IMR-90 (cell line): ENCODE data around the gene HNRNPL. TPM values are rescaled to one million over a fixed set of nuclear protein-coding genes. Genes with fewer than 3 reads are reported as not detected.

Experiments
- ATAC-seq: fragments of 200-7000 bp; cut with Tn5 transposase; 2 replicates; pipeline ENCODE4 v1.9.1; 2020; ENCODE audit warnings: low read depth, mild to moderate bottlenecking, moderate library complexity
- BruUV-seq: library from RNA; stranded (reverse); fragments of 400-500 nt; replicated peaks from 2 replicates; lab custom pipeline; 2021; lab: Mats Ljungman, UMichigan
- CTCF ChIA-PET: fragments of 300-600 bp; formaldehyde crosslinking; extraction: SDS; loops from one replicate; lab custom pipeline; 2021; ENCODE audit warnings: antibody characterized with exemption; lab: Yijun Ruan, JAX
- POLR2A ChIA-PET: fragments of 300-600 bp; sonication (Branson Sonifier 250); formaldehyde crosslinking; loops from one replicate; lab custom pipeline; 2022; ENCODE audit warnings: antibody characterized with exemption; ENCODE audit not compliant: unreplicated experiment; lab: Charles Lee
- DNase-seq: peaks from one replicate; pipeline ENCODE4 v3.0.0; 2013
- H2AFZ ChIP-seq: replicated peaks from 2 replicates; pipeline ENCODE3; 2013; ENCODE audit warnings: low read length, mild to moderate bottlenecking; ENCODE audit not compliant: poor library complexity
- H2AK5ac ChIP-seq: 2 replicates; pipeline ENCODE4 v1.6.1; 2013; ENCODE audit warnings: low read depth, low read length, inconsistent platforms
- H2AK9ac ChIP-seq: replicated peaks from 2 replicates; pipeline ENCODE3; 2013; ENCODE audit warnings: mild to moderate bottlenecking, low read depth, low read length, moderate library complexity; ENCODE audit not compliant: poor library complexity
- H2BK120ac ChIP-seq: 2 replicates; pipeline ENCODE4 v1.6.1; 2013; ENCODE audit warnings: low read depth, low read length, inconsistent platforms
- H2BK15ac ChIP-seq: 3 replicates; pipeline ENCODE4 v1.6.1; 2013; ENCODE audit warnings: low read depth, low read length, inconsistent platforms
- H2BK20ac ChIP-seq: 2 replicates; pipeline ENCODE4 v1.6.1; 2013; ENCODE audit warnings: low read depth, mild to moderate bottlenecking, inconsistent platforms, low read length, moderate library complexity
- H2BK5ac ChIP-seq: 2 replicates; pipeline ENCODE4 v1.6.1; 2013; ENCODE audit warnings: mild to moderate bottlenecking, low read depth, low read length, inconsistent platforms; ENCODE audit not compliant: poor library complexity, severe bottlenecking
- H3K14ac ChIP-seq: replicated peaks from 2 replicates; pipeline ENCODE4 v1.6.1; 2013; ENCODE audit warnings: low read depth, low read length, inconsistent platforms
- H3K18ac ChIP-seq: 2 replicates; pipeline ENCODE4 v1.6.1; 2013; ENCODE audit warnings: low read depth, low read length, control low read depth
- H3K23ac ChIP-seq: 2 replicates; pipeline ENCODE4 v1.6.1; 2013; ENCODE audit warnings: low read depth, low read length, inconsistent platforms
- H3K27ac ChIP-seq: 2 replicates; pipeline ENCODE4 v1.5.1; 2013; ENCODE audit warnings: mild to moderate bottlenecking, control low read depth, low read length; ENCODE audit not compliant: insufficient read depth
- H3K27me3 ChIP-seq: 2 replicates; pipeline ENCODE4 v1.6.1; 2013; ENCODE audit warnings: low read length; ENCODE audit not compliant: control insufficient read depth, insufficient read depth
- H3K36me3 ChIP-seq: 2 replicates; pipeline ENCODE4 v1.6.1; 2013; ENCODE audit warnings: low read length, mixed read lengths; ENCODE audit not compliant: control insufficient read depth, insufficient read depth
- H3K4ac ChIP-seq: 2 replicates; pipeline ENCODE4 v1.6.1; 2013; ENCODE audit warnings: low read depth, low read length, inconsistent platforms
- H3K4me1 ChIP-seq: 2 replicates; pipeline ENCODE4 v1.6.1; 2013; ENCODE audit warnings: low read length, mixed read lengths; ENCODE audit not compliant: control insufficient read depth, insufficient read depth
- H3K4me2 ChIP-seq: 2 replicates; pipeline ENCODE4 v1.6.1; 2013; ENCODE audit warnings: low read depth, mild to moderate bottlenecking, control low read depth, low read length, moderate library complexity
- H3K4me3 ChIP-seq: 2 replicates; pipeline ENCODE4 v1.5.1; 2013; ENCODE audit warnings: low read depth, mild to moderate bottlenecking, control low read depth, low read length, moderate library complexity; ENCODE audit not compliant: insufficient read depth
- H3K56ac ChIP-seq: 2 replicates; pipeline ENCODE4 v1.6.1; 2013; ENCODE audit warnings: low read length, inconsistent platforms; ENCODE audit not compliant: insufficient read depth; ENCODE audit errors: extremely low read depth
- H3K79me1 ChIP-seq, 2 experiments: 2 replicates each; pipeline ENCODE4 v1.6.1; 2013; ENCODE audit warnings: low read length in 2 of 2, inconsistent platforms in 1 of 2, low read depth in 1 of 2
- H3K9ac ChIP-seq: 2 replicates; pipeline ENCODE4 v1.6.1; 2013; ENCODE audit warnings: low read depth, low read length, control low read depth
- H3K9me1 ChIP-seq: 2 replicates; pipeline ENCODE4 v1.6.1; 2013; ENCODE audit warnings: low read length, inconsistent platforms; ENCODE audit not compliant: insufficient read depth
- H3K9me3 ChIP-seq: 2 replicates; pipeline ENCODE4 v1.6.1; 2013; ENCODE audit warnings: low read length; ENCODE audit not compliant: control insufficient read depth, insufficient read depth
- H4K20me1 ChIP-seq: 2 replicates; pipeline ENCODE4 v1.6.1; 2013; ENCODE audit warnings: low read length, inconsistent platforms; ENCODE audit not compliant: insufficient read depth
- H4K5ac ChIP-seq: 2 replicates; pipeline ENCODE4 v1.6.1; 2013; ENCODE audit warnings: mild to moderate bottlenecking, low read depth, low read length, control low read depth
- H4K8ac ChIP-seq, 2 experiments: 2 replicates each; pipeline ENCODE4 v1.6.1; 2013; ENCODE audit warnings: low read depth in 2 of 2, low read length in 2 of 2, control low read depth in 1 of 2, inconsistent platforms in 1 of 2
- H4K91ac ChIP-seq: 2 replicates; pipeline ENCODE4 v1.6.1; 2013; ENCODE audit warnings: low read depth, low read length, inconsistent platforms; ENCODE audit not compliant: insufficient read depth
- BHLHE40 ChIP-seq: fragments of 150-350 bp; IDR thresholded peaks from 2 replicates; pipeline ENCODE4 v1.6.1; 2016; ENCODE audit warnings: mild to moderate bottlenecking, low read depth, low read length
- CEBPB ChIP-seq: IDR thresholded peaks from 2 replicates; pipeline ENCODE4 v1.6.1; 2012; ENCODE audit warnings: low read depth, low read length, improper control_type of control experiment
- CHD1 ChIP-seq: IDR thresholded peaks from 2 replicates; pipeline ENCODE4 v1.6.1; 2012; ENCODE audit warnings: low read depth, low read length, improper control_type of control experiment
- CTCF ChIP-seq: conservative IDR thresholded peaks from 2 replicates; pipeline ENCODE4 v1.5.1; 2012; ENCODE audit warnings: mild to moderate bottlenecking, low read depth, low read length, improper control_type of control experiment
- FOS ChIP-seq: fragments of 150-350 bp; IDR thresholded peaks from 2 replicates; pipeline ENCODE4 v1.6.1; 2016; ENCODE audit warnings: low read depth, low read length
- MAFK ChIP-seq: IDR thresholded peaks from 2 replicates; pipeline ENCODE4 v1.6.1; 2012; ENCODE audit warnings: low read depth, low read length, improper control_type of control experiment
- MAZ ChIP-seq: IDR thresholded peaks from 2 replicates; pipeline ENCODE4 v1.6.1; 2012; ENCODE audit warnings: low read depth, mild to moderate bottlenecking, low read length, improper control_type of control experiment, moderate library complexity, borderline replicate concordance
- MXI1 ChIP-seq: IDR thresholded peaks from 2 replicates; pipeline ENCODE4 v1.6.1; 2012; ENCODE audit warnings: low read depth, mild to moderate bottlenecking, low read length, moderate library complexity, borderline replicate concordance
- NFE2L2 ChIP-seq: fragments of 150-350 bp; IDR thresholded peaks from 2 replicates; pipeline ENCODE4 v1.6.1; 2016; ENCODE audit warnings: low read depth, mild to moderate bottlenecking, low read length
- POLR2A ChIP-seq: IDR thresholded peaks from 2 replicates; pipeline ENCODE4 v1.6.1; 2012; ENCODE audit warnings: mild to moderate bottlenecking, low read depth, low read length
- RAD21 ChIP-seq: IDR thresholded peaks from 2 replicates; pipeline ENCODE4 v1.6.1; 2012; ENCODE audit warnings: low read length, improper control_type of control experiment
- RCOR1 ChIP-seq: IDR thresholded peaks from 2 replicates; pipeline ENCODE4 v1.6.1; 2012; ENCODE audit warnings: mild to moderate bottlenecking, low read length, improper control_type of control experiment; ENCODE audit not compliant: insufficient replicate concordance
- RFX5 ChIP-seq: IDR thresholded peaks from 2 replicates; pipeline ENCODE4 v1.8.0; 2012; ENCODE audit warnings: low read depth, mild to moderate bottlenecking, low read length, moderate library complexity
- SMC3 ChIP-seq: fragments of 150-350 bp; IDR thresholded peaks from 2 replicates; pipeline ENCODE4 v1.6.1; 2016; ENCODE audit warnings: low read depth, mild to moderate bottlenecking, antibody characterized with exemption, low read length, moderate library complexity
- USF2 ChIP-seq: fragments of 150-350 bp; IDR thresholded peaks from 2 replicates; pipeline ENCODE4 v1.6.1; 2017; ENCODE audit warnings: mild to moderate bottlenecking, antibody characterized with exemption, low read length, low read depth
- WGBS, 2 experiments: methylation state at CpG; one replicate each; pipeline versions ENCODE4 v1.1.5 to v1.1.7; 2013; ENCODE audit warnings: missing lambda C conversion rate in 2 of 2; ENCODE audit not compliant: insufficient read length in 1 of 2; ENCODE audit errors: extremely low coverage in 2 of 2; 5-methylcytosine and 5-hydroxymethylcytosine counted together
- dilution Hi-C: fragments of 300-500 bp; cut with HindIII; formaldehyde crosslinking; loops from one replicate; pipeline ENCODE4 v1.14.3; 2018; ENCODE audit warnings: low sequenced_read_pairs; ENCODE audit not compliant: unreplicated experiment
- in situ Hi-C: fragments of 300-500 bp; cut with MboI; formaldehyde crosslinking; loops from 3 replicates; pipeline ENCODE4 v1.14.3; 2019; ENCODE audit warnings: low sequenced_read_pairs, inconsistent platforms, mixed read lengths
- intact Hi-C: fragments of 100-400 bp; cut with micrococcal nuclease; formaldehyde crosslinking; loops from 2 replicates; pipeline ENCODE4 v1.10.0; 2022
- polyA plus RNA-seq, 3 experiments: library from polyadenylated mRNA; depleted of rRNA; stranded (reverse); fragments of >200 nt; gene quantifications; 2 replicates each; pipeline ENCODE4 v1.2.3, GENCODE V29; 2012; ENCODE audit warnings: low replicate concordance in 1 of 3
- total RNA-seq: library from RNA; depleted of rRNA; stranded (reverse); fragments of >200 nt; gene quantifications from 2 replicates; pipeline ENCODE4 v1.2.3, GENCODE V29; 2012
- TF ChIP-seq, protein P1 (sequence below): fragments of 150-350 bp; IDR thresholded peaks from 2 replicates; pipeline ENCODE4 v1.6.1; 2016; ENCODE audit warnings: low read depth, mild to moderate bottlenecking, low read length, moderate library complexity, borderline replicate concordance

The HNRNPL gene
- total and polyA plus RNA-seq, 2 of the 4 experiments (the other 2 are of a cell fraction), result 277 to 429 TPM

- H3K14ac ChIP-seq, result no peak overlapping the region
- no peak overlapping the region for H3K9ac ChIP-seq
- no peak overlapping the region for H2AK9ac ChIP-seq
- no peaks in the 10 kb centered on the region for H3K79me1 ChIP-seq
- H4K8ac ChIP-seq, result no peak overlapping the region
- no peaks in the 10 kb centered on the region for H4K20me1 ChIP-seq
- H4K5ac ChIP-seq, result no peak overlapping the region
- in situ Hi-C loops (no loop called here), dilution Hi-C loops (no loop called here), intact Hi-C loops (no loop called here)
- no peak overlapping the region for H4K91ac ChIP-seq
- H3K4me3 ChIP-seq, result no peak overlapping the region
- no peak overlapping the region; the same call in 1 of the 2 replicates for H2BK120ac ChIP-seq
- H3K9me1 ChIP-seq, result peaks cover 7% of the 10 kb centered on the region
- WGBS, 2 experiments, result no CpG with 5 or more reads among the region's 6 CpGs
- peak overlapping the region; percentile 63 for H2AFZ ChIP-seq
- no peak overlapping the region for H3K18ac ChIP-seq
- H2BK15ac ChIP-seq, result no peak overlapping the region
- H3K4me2 ChIP-seq, result no peak overlapping the region
- ATAC-seq (no peak), DNase-seq (no peak)
- H2BK5ac ChIP-seq, result no peak overlapping the region
- POLR2A ChIA-PET, result no interaction called here
- CTCF ChIA-PET, result interaction anchor here (0.9 kb wide), 1 partner anchor 8 kb away, joined by 3 read pairs; no protein-coding TSS in a partner anchor
- H3K56ac ChIP-seq, result no peak overlapping the region
- no peak overlapping the region for H2AK5ac ChIP-seq
- no peak overlapping the region for H2BK20ac ChIP-seq
- no peaks in the 10 kb centered on the region for H3K9me3 ChIP-seq
- no peaks in the 10 kb centered on the region for H3K27me3 ChIP-seq
- H3K27ac ChIP-seq, result no peak overlapping the region
- TF ChIP-seq MXI1 (no peak), POLR2A (no peak), NFE2L2 (no peak), BHLHE40 (no peak), RFX5 (no peak), RCOR1 (no peak), FOS (no peak), CTCF (no peak), CEBPB (no peak), USF2 (no peak), MAFK (no peak), MAZ (no peak), RAD21 (no peak), SMC3 (no peak), CHD1 (no peak)
- TF ChIP-seq, protein P1, sequence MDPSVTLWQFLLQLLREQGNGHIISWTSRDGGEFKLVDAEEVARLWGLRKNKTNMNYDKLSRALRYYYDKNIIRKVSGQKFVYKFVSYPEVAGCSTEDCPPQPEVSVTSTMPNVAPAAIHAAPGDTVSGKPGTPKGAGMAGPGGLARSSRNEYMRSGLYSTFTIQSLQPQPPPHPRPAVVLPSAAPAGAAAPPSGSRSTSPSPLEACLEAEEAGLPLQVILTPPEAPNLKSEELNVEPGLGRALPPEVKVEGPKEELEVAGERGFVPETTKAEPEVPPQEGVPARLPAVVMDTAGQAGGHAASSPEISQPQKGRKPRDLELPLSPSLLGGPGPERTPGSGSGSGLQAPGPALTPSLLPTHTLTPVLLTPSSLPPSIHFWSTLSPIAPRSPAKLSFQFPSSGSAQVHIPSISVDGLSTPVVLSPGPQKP, result no peak
- no peaks in the 10 kb centered on the region for H3K36me3 ChIP-seq
- peaks cover 5% of the 10 kb centered on the region; the same call in 1 of the 2 replicates for H3K4me1 ChIP-seq
- no peak overlapping the region for H3K23ac ChIP-seq
- BruUV-seq, result no TSS peak
- H3K4ac ChIP-seq, result no peak overlapping the region
These were observed 18.8 kb upstream of the HNRNPL start for GRCh38 chr19:38868551-38868950.
